Fibroblast of skin of left biceps (primary cell): Measurements from ENCODE around the gene CCDC69.

Experiments used
- DNase-seq, 2 experiments: peaks; one replicate each; pipeline ENCODE4 v3.0.0-alpha.2; 2013; ENCODE audit warnings: low read depth in 2 of 2

Gene CCDC69

GRCh38 chr5:151164687-151165392 lies 59.1 kb downstream of the CCDC69 start:
- peak in 1 of 2 experiments; percentile 28 for DNase-seq

- DNase-seq: no peak
Observed at GRCh38 chr5:151162776-151163175, 61.1 kb downstream of the CCDC69 start.

GRCh38 chr5:151159649-151160373 lies 64.1 kb downstream of the CCDC69 start:
- DNase-seq: no peak

GRCh38 chr5:151158287-151158661 lies 65.6 kb downstream of the CCDC69 start:
- DNase-seq: no peak

GRCh38 chr5:151157426-151158286 lies 66.2 kb downstream of the CCDC69 start, which contains the start of gene ANXA6:
ANXA6 (minus strand) TSS chr5:151157779; CDS start chr5:151147901, 9,878 bp downstream.
- peak in 1 of 2 experiments; percentile 45 for DNase-seq

- DNase-seq: peak in 1 of 2 experiments; percentile 27
Observed at GRCh38 chr5:151156507-151157420, 67.1 kb downstream of the CCDC69 start.

- DNase-seq: no peak
Observed at GRCh38 chr5:151155775-151156506, 68.0 kb downstream of the CCDC69 start.

GRCh38 chr5:151154931-151155774 lies 68.7 kb downstream of the CCDC69 start:
- no peak for DNase-seq

GRCh38 chr5:151153766-151154272 lies 70.1 kb downstream of the CCDC69 start:
- DNase-seq: no peak

- no peak for DNase-seq
Observed at GRCh38 chr5:151153300-151153699, 70.6 kb downstream of the CCDC69 start.

- peak in 1 of 2 experiments; percentile 16 for DNase-seq
Observed at GRCh38 chr5:151151793-151152192, 72.1 kb downstream of the CCDC69 start.

GRCh38 chr5:151151263-151151660 lies 72.6 kb downstream of the CCDC69 start:
- no peak for DNase-seq

GRCh38 chr5:151150471-151151262 lies 73.2 kb downstream of the CCDC69 start:
- no peak for DNase-seq

- no peak for DNase-seq
Observed at GRCh38 chr5:151148583-151148982, 75.3 kb downstream of the CCDC69 start.

GRCh38 chr5:151147033-151147432 lies 76.9 kb downstream of the CCDC69 start:
- DNase-seq: no peak

GRCh38 chr5:151146061-151146460 lies 77.8 kb downstream of the CCDC69 start:
- DNase-seq: no peak

GRCh38 chr5:151144922-151145321 lies 79.0 kb downstream of the CCDC69 start:
- DNase-seq: no peak

GRCh38 chr5:151144275-151144674 lies 79.6 kb downstream of the CCDC69 start:
- DNase-seq: no peak
